K562 (cell line): ENCODE results near the gene PHYKPL. TPM values are rescaled to one million over a fixed set of nuclear protein-coding genes. Genes with fewer than 3 reads are reported as not detected.

Experiments
- ARNT ChIP-seq, 2 experiments: fragments of 450-650 bp; IDR thresholded peaks; 2 replicates each; pipeline ENCODE4 v1.6.1; 2016; ENCODE audit warnings: mild to moderate bottlenecking in 1 of 2
- CBX2 ChIP-seq: fragments of 200-600 bp; sonication (generic); IDR thresholded peaks from one replicate; pipeline ENCODE4 v1.6.1; 2012; ENCODE audit warnings: mild to moderate bottlenecking, low read length, inconsistent platforms; ENCODE audit not compliant: insufficient read depth, poor library complexity, severe bottlenecking
- COPS2 ChIP-seq: fragments of 450-650 bp; conservative IDR thresholded peaks from 2 replicates; pipeline ENCODE4 v1.6.1; 2016; ENCODE audit warnings: mild to moderate bottlenecking, moderate library complexity
- EHMT2 ChIP-seq: fragments of 450-650 bp; IDR thresholded peaks from 2 replicates; pipeline ENCODE4 v1.6.1; 2018; ENCODE audit warnings: antibody characterized with exemption
- ETV1 ChIP-seq: fragments of 450-650 bp; conservative IDR thresholded peaks from 2 replicates; pipeline ENCODE4 v1.6.1; 2016; ENCODE audit warnings: missing genetic modification characterization, control low read depth, low read depth, missing compliant biosample characterization
- FOSL1 ChIP-seq: fragments of 200-800 bp; sonication (Bioruptor generic); conservative IDR thresholded peaks from 2 replicates; pipeline ENCODE4 v1.6.1; 2016; ENCODE audit warnings: missing genetic modification characterization, missing compliant biosample characterization
- GABPA ChIP-seq: fragments of 200-800 bp; sonication (Bioruptor generic); conservative IDR thresholded peaks from 2 replicates; pipeline ENCODE4 v1.6.1; 2016; ENCODE audit warnings: low read depth, missing genetic modification characterization, missing compliant biosample characterization
- HBP1 ChIP-seq: fragments of 450-650 bp; formaldehyde crosslinking; IDR thresholded peaks from 2 replicates; pipeline ENCODE4 v1.4.0; 2022; ENCODE audit warnings: missing genetic modification characterization
- HLTF ChIP-seq: fragments of 450-650 bp; IDR thresholded peaks from 2 replicates; pipeline ENCODE4 v1.6.1; 2016
- MYNN ChIP-seq, 2 experiments: sonication (generic); formaldehyde crosslinking in 1 of 2; IDR thresholded peaks; 2 replicates each; pipeline versions ENCODE4 v1.5.0 to v1.6.1; 2016 to 2020; ENCODE audit warnings: antibody characterized with exemption in 1 of 2, missing genetic modification reagents in 1 of 2
- NEUROD1 ChIP-seq: fragments of 150-350 bp; IDR thresholded peaks from 2 replicates; pipeline ENCODE4 v1.6.1; 2014; ENCODE audit warnings: borderline replicate concordance, low read length, low read depth; ENCODE audit not compliant: partially characterized antibody
- SMARCC2 ChIP-seq: fragments of 450-650 bp; IDR thresholded peaks from 2 replicates; pipeline ENCODE4 v1.6.1; 2017; ENCODE audit warnings: antibody characterized with exemption, moderate library complexity, mild to moderate bottlenecking, low read depth
- SNIP1 ChIP-seq: fragments of 450-650 bp; IDR thresholded peaks from 2 replicates; pipeline ENCODE4 v1.7.1; 2017; ENCODE audit warnings: low read depth, mild to moderate bottlenecking
- TAF15 ChIP-seq: fragments of 200-400 bp; formaldehyde crosslinking; IDR thresholded peaks from 2 replicates; pipeline ENCODE4 v1.6.1; 2017; ENCODE audit warnings: mild to moderate bottlenecking, low read depth, low read length, moderate library complexity
- TAF7 ChIP-seq: fragments of 450-650 bp; IDR thresholded peaks from 2 replicates; pipeline ENCODE4 v1.6.1; 2016; ENCODE audit warnings: missing genetic modification characterization, missing compliant biosample characterization
- TCF7L2 ChIP-seq: fragments of 150-350 bp; IDR thresholded peaks from 2 replicates; pipeline ENCODE4 v1.6.1; 2016; ENCODE audit warnings: low read depth, mild to moderate bottlenecking, low read length, moderate library complexity
- YBX1 ChIP-seq: fragments of 450-650 bp; IDR thresholded peaks from 2 replicates; pipeline ENCODE4 v1.7.1; 2016; ENCODE audit warnings: mild to moderate bottlenecking
- ZFP36 ChIP-seq: fragments of 150-350 bp; IDR thresholded peaks from 2 replicates; pipeline ENCODE4 v1.6.1; 2018; ENCODE audit warnings: low read length, low read depth; ENCODE audit not compliant: partially characterized antibody
- ZZZ3 ChIP-seq: fragments of 450-650 bp; IDR thresholded peaks from 2 replicates; pipeline ENCODE4 v1.6.1; 2016; ENCODE audit warnings: antibody characterized with exemption, mild to moderate bottlenecking, moderate library complexity
- polyA plus RNA-seq, 8 experiments: library from polyadenylated mRNA; depleted of rRNA in 4 of 8; stranded (reverse) in 5 of 8; unstranded in 3 of 8; fragments of >200 nt; fragmentation: Nextera tagmentation in 2 of 8; fragmentation: Illumina TruSeq in 1 of 8; extraction: Ambion mirVana in 2 of 8; extraction: Trizol in 1 of 8; gene quantifications; 2 replicates each; pipeline versions ENCODE4 v1.2.1 to v1.2.3, GENCODE V29; 2011 to 2014; ENCODE audit warnings: inconsistent platforms in 1 of 8, missing spikeins in 1 of 8
- total RNA-seq, 7 experiments: library from RNA; depleted of rRNA in 6 of 7; stranded (reverse); fragments of >200 nt in 6 of 7; fragmentation: Illumina TruSeq in 2 of 7; extraction: Trizol in 2 of 7; gene quantifications; 2 replicates each; pipeline versions ENCODE4 v1.2.1 to v1.2.3, GENCODE V29; 2011 to 2021; ENCODE audit warnings: low replicate concordance in 1 of 7
- TF ChIP-seq, protein P1 (sequence below): fragments of 250-450 bp; sonication (Bioruptor Pico); IDR thresholded peaks from 2 replicates; pipeline ENCODE4 v1.5.0; 2020; ENCODE audit warnings: mild to moderate bottlenecking
- TF ChIP-seq, protein P2 (sequence below), 2 experiments: IDR thresholded peaks; 2 replicates each; pipeline ENCODE4 v1.6.1; 2012; ENCODE audit warnings: improper control_type of control experiment in 2 of 2, low read depth in 2 of 2, low read length in 2 of 2, borderline replicate concordance in 1 of 2

Gene PHYKPL
- total and polyA plus RNA-seq, 9 of the 15 experiments (the other 6 are each of a cell fraction or from before 2014, with no cell fraction given) = 4.7 to 34.7 (median 18.6) TPM

DNA sequence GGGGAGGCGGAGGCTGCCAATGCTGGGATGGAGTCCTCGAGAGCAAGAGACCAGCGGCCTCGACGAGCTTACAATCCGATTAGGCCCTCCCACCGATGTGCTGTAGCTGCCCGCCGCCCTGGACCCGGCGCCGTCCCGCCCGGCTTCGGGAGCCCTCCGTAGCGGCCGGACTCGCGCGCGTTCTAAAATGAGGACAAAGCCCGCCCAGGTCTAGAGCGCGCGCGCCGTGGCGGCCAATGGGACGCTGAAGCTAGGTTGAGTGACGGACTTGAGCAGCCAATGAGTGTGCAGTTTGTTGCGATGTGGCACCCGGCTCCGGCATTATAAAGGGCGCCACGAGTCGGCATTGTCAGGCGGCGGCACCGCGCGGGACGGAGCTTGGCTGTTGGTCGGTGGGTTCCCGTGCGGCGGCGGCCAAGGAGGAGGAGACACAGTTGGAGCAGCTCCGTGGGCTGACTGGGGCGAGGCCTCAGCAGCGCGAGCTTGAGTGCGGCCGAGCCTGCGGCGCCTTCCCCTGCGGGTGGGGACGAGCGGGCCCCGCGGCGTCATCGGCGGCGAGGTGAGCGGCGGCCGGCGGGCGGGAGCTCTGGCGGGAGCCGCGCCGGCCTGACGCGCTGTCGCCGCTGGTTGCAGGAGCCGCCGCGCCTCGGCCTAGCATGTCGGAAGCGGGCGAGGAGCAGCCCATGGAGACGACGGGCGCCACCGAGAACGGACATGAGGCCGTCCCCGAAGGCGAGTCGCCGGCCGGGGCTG lies 28.2 kb downstream of the PHYKPL start, which contains the start of gene HNRNPAB (continued):
- TF ChIP-seq, protein P1, sequence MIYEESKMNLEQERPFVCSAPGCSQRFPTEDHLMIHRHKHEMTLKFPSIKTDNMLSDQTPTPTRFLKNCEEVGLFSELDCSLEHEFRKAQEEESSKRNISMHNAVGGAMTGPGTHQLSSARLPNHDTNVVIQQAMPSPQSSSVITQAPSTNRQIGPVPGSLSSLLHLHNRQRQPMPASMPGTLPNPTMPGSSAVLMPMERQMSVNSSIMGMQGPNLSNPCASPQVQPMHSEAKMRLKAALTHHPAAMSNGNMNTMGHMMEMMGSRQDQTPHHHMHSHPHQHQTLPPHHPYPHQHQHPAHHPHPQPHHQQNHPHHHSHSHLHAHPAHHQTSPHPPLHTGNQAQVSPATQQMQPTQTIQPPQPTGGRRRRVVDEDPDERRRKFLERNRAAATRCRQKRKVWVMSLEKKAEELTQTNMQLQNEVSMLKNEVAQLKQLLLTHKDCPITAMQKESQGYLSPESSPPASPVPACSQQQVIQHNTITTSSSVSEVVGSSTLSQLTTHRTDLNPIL (CRISPR knock-in tag) = no peak
- TF ChIP-seq ETV1 (tag) = no peak
- no peak for TF ChIP-seq SNIP1
- peak; percentile 97 for TF ChIP-seq NEUROD1
- TF ChIP-seq GABPA (tag) = no peak; the same call in 1 of the 2 replicates
- no peak for TF ChIP-seq ZZZ3
- TF ChIP-seq TAF7 (tag) = peak; percentile 76
- peak; percentile 5 for TF ChIP-seq ZFP36
- no peak for TF ChIP-seq FOSL1 (tag)
- TF ChIP-seq MYNN (IDR thresholded peaks at IDR 0.05) = no peak
- TF ChIP-seq MYNN (CRISPR knock-in tag; IDR thresholded peaks at IDR 0.05) = no peak
- TF ChIP-seq YBX1 = no peak
- TF ChIP-seq TCF7L2 = no peak
- TF ChIP-seq, protein P2, sequence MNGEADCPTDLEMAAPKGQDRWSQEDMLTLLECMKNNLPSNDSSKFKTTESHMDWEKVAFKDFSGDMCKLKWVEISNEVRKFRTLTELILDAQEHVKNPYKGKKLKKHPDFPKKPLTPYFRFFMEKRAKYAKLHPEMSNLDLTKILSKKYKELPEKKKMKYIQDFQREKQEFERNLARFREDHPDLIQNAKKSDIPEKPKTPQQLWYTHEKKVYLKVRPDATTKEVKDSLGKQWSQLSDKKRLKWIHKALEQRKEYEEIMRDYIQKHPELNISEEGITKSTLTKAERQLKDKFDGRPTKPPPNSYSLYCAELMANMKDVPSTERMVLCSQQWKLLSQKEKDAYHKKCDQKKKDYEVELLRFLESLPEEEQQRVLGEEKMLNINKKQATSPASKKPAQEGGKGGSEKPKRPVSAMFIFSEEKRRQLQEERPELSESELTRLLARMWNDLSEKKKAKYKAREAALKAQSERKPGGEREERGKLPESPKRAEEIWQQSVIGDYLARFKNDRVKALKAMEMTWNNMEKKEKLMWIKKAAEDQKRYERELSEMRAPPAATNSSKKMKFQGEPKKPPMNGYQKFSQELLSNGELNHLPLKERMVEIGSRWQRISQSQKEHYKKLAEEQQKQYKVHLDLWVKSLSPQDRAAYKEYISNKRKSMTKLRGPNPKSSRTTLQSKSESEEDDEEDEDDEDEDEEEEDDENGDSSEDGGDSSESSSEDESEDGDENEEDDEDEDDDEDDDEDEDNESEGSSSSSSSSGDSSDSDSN (IDR thresholded peaks at IDR 0.05; ENCODE audit: borderline replicate concordance in 1 of 2, low read depth in 2 of 2, low read length in 2 of 2) = no peak
- TF ChIP-seq HLTF = no peak
- TF ChIP-seq CBX2 = no peak
- no peak for TF ChIP-seq SMARCC2
- TF ChIP-seq ARNT (IDR thresholded peaks at IDR 0.05) = no peak
- TF ChIP-seq EHMT2 = no peak
- TF ChIP-seq TAF15 = no peak
- TF ChIP-seq COPS2 = no peak
- 0 out of 2 replicates have a peak, but pooled peaks have one; percentile 81 for TF ChIP-seq HBP1 (CRISPR knock-in tag)
